Activated T-helper 1 cell treated with anti-CD3 and anti-CD28 coated beads, Interleukin-2, amount 50 U/mL, for 16 hours (primary cell): ENCODE data around the gene ZNF526.
A peak's percentile ranks its signal among the peaks of the same experiment; 100 is the strongest.

Experiments used
- DNase-seq, 2 donors: peaks; one replicate each; pipeline ENCODE4 v3.0.0-alpha.2; 2020; ENCODE audit warnings: low read depth in 1 of 2, low spot score in 1 of 2

The ZNF526 gene

GRCh38 chr19:42220751-42221097 is 612 bp downstream of the ZNF526 start:
- DNase-seq = no peak

GRCh38 chr19:42224940-42225717 is 5.0 kb downstream of the ZNF526 start:
- no peak for DNase-seq

GRCh38 chr19:42225718-42226292 is 5.7 kb downstream of the ZNF526 start:
- no peak for DNase-seq

- no peak for DNase-seq
These were observed 6.8 kb downstream of the ZNF526 start for GRCh38 chr19:42226886-42227285.

- no peak for DNase-seq
These were observed 8.5 kb downstream of the ZNF526 start for GRCh38 chr19:42228641-42229040.

- DNase-seq = no peak
These were observed 9.3 kb downstream of the ZNF526 start for GRCh38 chr19:42229301-42229854.

GRCh38 chr19:42229855-42230351 is 9.8 kb downstream of the ZNF526 start:
- no peak for DNase-seq

- DNase-seq = no peak
These were observed 10.5 kb downstream of the ZNF526 start for GRCh38 chr19:42230571-42230970.

- no peak for DNase-seq
These were observed 12.3 kb downstream of the ZNF526 start for GRCh38 chr19:42232435-42232834.

- no peak for DNase-seq
These were observed 13.0 kb downstream of the ZNF526 start for GRCh38 chr19:42233106-42233505.

GRCh38 chr19:42233678-42234292 is 13.7 kb downstream of the ZNF526 start:
- DNase-seq = no peak

GRCh38 chr19:42234364-42234763 is 14.3 kb downstream of the ZNF526 start:
- DNase-seq = no peak

- no peak for DNase-seq
These were observed 15.1 kb downstream of the ZNF526 start for GRCh38 chr19:42235181-42235580.

GRCh38 chr19:42239544-42240220 is 19.6 kb downstream of the ZNF526 start:
- no peak for DNase-seq

GRCh38 chr19:42241279-42241678 is 21.2 kb downstream of the ZNF526 start:
- no peak for DNase-seq

- no peak for DNase-seq
These were observed 22.0 kb downstream of the ZNF526 start for GRCh38 chr19:42242069-42242511.

- DNase-seq = peak; percentile 89 to 91
These were observed 22.6 kb downstream of the ZNF526 start, which contains the start of gene GSK3A for GRCh38 chr19:42242512-42243409. Gene GSK3A, minus strand, starts transcription at chr19:42242602. Its CDS starts 137 bp downstream, at chr19:42242465.

- DNase-seq = peak; percentile 82 to 85
These were observed 24.5 kb downstream of the ZNF526 start for GRCh38 chr19:42244347-42245220.

GRCh38 chr19:42245231-42245630 is 25.1 kb downstream of the ZNF526 start:
- no peak for DNase-seq
